Measurements from ENCODE around the gene UMAD1.
"Not testable (repeated sequence)": the region's sequence is repeated elsewhere in the genome, so short reads cannot be mapped to it uniquely, and the experiment has no call there.

UMAD1 gene

DNA sequence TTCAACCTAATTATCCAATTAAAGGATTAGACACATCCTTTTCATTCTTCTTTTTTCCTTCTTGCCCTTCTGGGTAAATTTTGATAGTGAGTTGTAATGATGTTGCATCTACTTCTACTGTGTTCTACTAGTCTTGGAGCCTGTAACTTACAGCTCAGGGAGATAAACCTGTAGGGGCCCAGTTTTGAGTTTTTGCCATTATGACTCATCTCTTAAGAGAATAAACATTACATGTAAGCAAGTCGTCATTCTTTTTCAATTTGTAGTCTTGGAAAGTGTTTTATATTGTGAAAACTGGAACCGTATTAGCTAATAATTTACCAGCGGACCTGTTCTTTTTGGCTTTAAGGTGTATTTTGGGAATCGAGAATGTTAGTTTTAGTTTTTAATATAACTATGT, 167.6 kb downstream of the UMAD1 start:
- DNase-seq, result no peak

DNA sequence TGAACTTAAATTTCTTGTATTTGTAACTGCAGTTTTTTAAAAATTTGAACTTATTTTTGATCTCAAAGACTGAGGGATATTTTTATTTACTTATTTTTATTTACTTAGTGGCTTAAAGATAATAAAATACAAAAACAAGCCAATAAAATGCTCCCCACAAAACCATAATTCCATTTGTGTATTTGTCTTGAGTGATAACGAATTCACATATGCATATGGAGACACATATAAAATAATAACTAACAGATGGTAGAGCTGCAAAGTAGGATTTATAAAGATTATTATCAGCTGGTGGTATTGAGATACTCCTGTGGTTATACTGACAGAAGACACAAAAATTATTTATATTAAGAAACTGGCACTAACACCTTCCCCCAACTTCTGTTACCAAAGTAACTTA, 168.1 kb downstream of the UMAD1 start:
- DNase-seq, result no peak

DNA sequence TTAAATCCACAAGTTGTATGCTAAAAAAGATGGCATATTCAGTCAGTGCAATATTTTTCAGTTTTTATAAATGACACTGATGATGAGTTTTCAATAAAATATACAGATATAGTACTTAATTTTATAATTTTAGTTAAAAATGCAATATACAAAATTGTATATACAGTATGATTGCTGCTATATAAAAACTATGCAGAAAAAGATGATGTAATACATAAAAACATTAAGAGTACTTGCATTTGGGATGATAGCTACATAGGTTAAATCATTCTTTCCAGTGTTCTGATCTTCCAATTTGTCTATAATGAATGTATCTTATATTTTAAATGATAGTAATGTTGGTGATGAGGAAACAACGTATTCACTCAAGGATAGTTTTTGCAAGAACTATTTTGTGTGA, 169.8 kb downstream of the UMAD1 start:
- DNase-seq, result no peak

GRCh38 chr7:7810826-7811225, 170.3 kb downstream of the UMAD1 start:
- DNase-seq, result no peak

DNA sequence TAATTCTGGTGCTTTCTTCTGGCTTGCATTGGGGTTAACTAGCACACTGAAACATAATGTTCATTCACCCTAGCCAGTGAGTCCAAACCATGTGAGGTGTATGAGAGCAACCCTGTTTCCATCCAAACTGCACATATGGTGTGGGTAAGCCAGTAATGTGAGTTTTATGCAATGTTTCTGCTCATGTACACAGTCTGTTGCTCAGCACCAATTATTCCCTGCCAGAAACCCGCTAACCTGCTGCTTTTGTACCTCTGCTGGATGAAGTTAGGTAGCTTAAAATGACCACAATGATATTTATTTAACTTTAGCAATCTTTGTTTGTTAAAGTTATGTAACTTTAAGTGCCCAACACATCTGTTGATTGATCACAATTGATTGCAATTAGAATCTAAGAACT, 171.6 kb downstream of the UMAD1 start:
- no peak for DNase-seq

GRCh38 chr7:7815395-7815794, 174.8 kb downstream of the UMAD1 start:
- DNase-seq, result no peak

GRCh38 chr7:7816084-7816483, 175.5 kb downstream of the UMAD1 start:
- no peak for DNase-seq

DNA sequence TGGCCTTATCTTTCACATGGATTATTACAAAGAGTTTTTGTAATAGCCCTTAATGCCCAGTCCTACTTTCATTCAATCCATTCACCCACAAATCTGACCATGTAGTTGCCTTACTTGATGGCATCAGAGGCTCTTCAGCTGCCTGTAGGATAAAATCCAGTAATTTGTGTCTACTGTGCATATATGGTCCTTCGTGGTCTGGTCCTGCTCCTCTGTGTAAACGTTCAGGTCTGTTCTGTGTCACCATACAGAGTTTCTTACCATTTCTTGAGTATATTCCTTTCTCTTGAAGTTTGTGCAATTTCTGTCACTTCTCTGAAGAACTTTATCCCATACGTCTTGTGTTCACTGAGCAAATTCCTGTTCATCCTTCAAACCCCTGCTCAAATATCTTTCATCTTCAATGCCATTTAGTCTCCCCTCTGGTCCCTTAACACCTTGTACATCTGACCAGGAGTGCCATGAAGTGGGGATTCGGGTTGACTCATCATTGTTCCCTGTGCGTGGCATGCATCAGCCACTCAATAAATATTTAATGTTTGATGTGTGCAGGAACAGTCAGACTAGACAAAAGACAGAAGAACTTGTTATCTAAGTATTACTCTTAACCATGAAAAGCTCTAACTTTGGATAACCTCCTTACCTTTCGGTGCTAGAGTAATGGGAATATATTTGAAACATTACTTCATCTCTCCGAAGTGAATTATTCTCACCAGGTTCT, 176.4 kb downstream of the UMAD1 start:
- DNase-seq, result no peak

GRCh38 chr7:7817748-7818147, 177.2 kb downstream of the UMAD1 start:
- DNase-seq, result no peak

DNA sequence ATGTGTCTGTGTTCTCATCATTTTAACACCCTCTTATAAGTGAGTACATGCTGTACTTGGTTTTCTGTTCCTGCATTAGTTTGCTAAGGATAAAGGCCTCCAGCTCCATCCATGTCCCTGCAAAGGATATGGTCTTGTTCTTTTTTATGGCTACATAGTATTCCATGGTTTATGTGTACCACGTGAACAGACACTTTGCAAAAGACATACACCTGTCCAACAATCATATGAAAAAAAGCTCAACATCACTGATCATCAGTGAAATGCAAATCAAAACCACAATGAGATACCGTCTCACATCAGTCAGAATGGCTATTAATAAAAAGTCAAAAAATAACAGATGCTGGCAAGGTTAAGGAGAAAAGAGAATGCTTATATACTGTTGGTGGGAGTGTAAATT, 177.6 kb downstream of the UMAD1 start:
- not testable (repeated sequence) for DNase-seq

GRCh38 chr7:7819442-7820247, 179.1 kb downstream of the UMAD1 start:
- DNase-seq, result no peak

DNA sequence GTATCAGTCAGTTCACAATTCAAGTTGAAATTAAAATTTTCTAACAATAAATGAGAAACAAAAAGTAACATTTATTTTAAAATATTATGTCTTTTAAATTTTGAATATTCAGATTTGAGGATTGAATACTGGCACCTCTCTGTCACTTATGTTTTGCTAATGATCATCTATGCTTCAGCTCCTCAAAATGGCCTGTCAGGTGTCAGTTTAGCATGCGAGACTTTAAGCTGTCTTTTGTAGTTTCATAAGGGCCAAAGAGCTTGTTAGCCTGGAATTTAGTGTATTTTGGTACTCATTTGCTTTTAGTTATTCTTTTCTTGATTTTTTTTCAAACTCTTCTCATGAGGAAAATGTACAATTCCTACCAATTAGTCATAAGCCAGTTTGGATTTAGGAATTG, 179.9 kb downstream of the UMAD1 start:
- DNase-seq, result no peak

GRCh38 chr7:7820939-7821338, 180.4 kb downstream of the UMAD1 start:
- no peak for DNase-seq

DNA sequence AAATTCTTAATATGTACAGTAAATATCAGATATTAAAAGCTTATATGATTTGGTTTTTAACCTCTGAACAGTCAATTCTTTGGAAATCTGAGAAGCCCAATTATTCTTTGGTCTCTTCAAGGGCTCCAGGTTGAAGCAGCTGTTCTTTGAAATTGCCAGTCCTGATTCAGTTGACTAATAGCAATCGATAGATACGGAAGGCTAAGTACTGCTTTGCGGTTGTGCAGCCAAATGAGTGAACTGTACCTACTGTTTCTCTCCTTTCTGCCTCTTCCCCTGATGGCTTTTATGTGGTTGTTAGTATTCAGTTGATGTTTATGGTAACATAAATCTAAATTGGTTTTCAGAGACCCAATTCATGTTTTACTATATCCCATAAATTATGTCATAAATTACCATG, 181.0 kb downstream of the UMAD1 start:
- DNase-seq, result no peak

DNA sequence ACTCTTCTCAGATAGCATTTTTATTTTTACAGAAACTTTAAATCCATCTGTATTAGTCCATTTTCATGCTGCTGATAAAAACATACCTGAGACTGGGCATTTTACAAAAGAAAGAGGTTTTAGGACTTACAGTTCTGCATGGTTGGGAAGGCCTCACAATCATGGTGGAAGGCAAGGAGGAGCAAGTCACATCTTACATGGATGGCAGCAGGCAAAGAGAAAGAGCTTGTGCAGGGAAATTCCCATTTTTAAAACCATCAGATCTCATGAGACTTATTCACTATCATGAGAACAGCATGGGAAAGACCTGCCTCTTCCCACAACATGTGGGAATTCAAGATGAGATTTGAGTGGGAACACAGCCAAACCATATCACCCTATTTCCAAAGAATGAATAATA, 184.7 kb downstream of the UMAD1 start:
- not testable (repeated sequence) for DNase-seq

DNA sequence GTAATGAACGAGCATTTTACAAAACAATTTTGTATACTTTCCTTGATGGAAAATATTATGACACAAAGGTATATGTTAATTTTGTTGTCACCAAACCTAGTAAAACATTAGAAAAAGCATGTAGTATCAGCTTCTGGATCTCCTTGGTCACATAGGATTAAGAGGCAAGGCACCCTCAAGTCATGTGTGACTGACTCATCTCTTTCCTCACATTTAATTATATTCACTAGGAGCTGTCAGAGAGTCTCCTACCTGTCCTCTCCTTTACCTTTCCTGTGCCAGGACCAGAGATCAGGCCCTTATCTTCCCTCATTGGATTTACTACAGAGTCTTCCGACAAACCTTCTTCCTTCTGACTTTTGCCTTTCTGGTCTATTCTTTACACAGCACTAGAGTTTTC, 189.1 kb downstream of the UMAD1 start:
- DNase-seq, result no peak

- DNase-seq, result no peak
Observed at GRCh38 chr7:7830122-7830878, 189.7 kb downstream of the UMAD1 start.

- no peak for DNase-seq
Observed at GRCh38 chr7:7832518-7832917, 192.0 kb downstream of the UMAD1 start.

DNA sequence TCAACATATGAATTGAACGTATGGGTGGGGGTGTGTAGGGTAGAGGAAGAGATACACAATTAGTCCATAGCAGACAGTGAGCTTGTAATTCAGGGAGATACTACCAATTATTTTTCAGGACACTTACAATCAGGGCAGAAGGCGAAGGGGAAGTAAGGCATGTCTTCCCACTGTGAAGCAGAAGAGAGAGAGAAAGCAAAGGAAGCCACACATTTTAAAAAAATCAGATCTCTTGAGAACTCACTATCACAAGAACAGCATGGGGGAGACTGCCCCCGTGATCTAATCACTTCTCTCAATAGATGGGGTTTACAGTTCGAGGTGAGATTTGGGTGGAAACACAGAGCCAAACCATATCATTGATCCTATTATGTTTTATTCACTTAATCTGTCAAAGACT, 194.2 kb downstream of the UMAD1 start:
- DNase-seq, result no peak

GRCh38 chr7:7841027-7841426, 200.5 kb downstream of the UMAD1 start:
- no peak for DNase-seq

GRCh38 chr7:7843240-7843639, 202.7 kb downstream of the UMAD1 start:
- no peak for DNase-seq

- no peak for DNase-seq
Observed at GRCh38 chr7:7843972-7844371, 203.4 kb downstream of the UMAD1 start.

- DNase-seq, result no peak
Observed at GRCh38 chr7:7848246-7848645, 207.7 kb downstream of the UMAD1 start.

GRCh38 chr7:7848892-7849291, 208.3 kb downstream of the UMAD1 start:
- DNase-seq, result no peak

Data from activated CD4-positive, alpha-beta T cell treated with anti-CD3 and anti-CD28 coated beads, Interleukin-2, amount 50 U/mL, for 4 hours (primary cell).